Spleen (tissue), 11 donors: ENCODE results near the gene SARM1. TPM values are rescaled to one million over a fixed set of nuclear protein-coding genes. Genes with fewer than 3 reads are reported as not detected.

ENCODE experiments used
- DNase-seq: peaks from one replicate; pipeline ENCODE4 v3.0.0-alpha.2; 2020
- H3K27ac ChIP-seq, 8 donors: fragments of 200-600 bp; sonication (generic) in 7 of 8; 1 replicate in 4 of 8; 2 replicates in 4 of 8; pipeline versions ENCODE4 v1.5.0 to v1.8.0; 2016 to 2021; ENCODE audit warnings: inconsistent platforms in 4 of 8, mild to moderate bottlenecking in 4 of 8, moderate library complexity in 1 of 8
- H3K27me3 ChIP-seq, 7 donors: fragments of 200-600 bp; sonication (generic) in 6 of 7; replicated peaks in 1 of 7; 1 replicate in 4 of 7; 2 replicates in 3 of 7; pipeline versions ENCODE4 v1.5.0 to v1.8.0; 2016 to 2021; ENCODE audit warnings: inconsistent platforms in 3 of 7, mild to moderate bottlenecking in 1 of 7
- H3K36me3 ChIP-seq, 6 donors: fragments of 200-600 bp; sonication (generic) in 5 of 6; 1 replicate in 4 of 6; 2 replicates in 2 of 6; pipeline versions ENCODE4 v1.5.0 to v1.8.0; 2016 to 2021; ENCODE audit warnings: inconsistent platforms in 2 of 6
- H3K4me1 ChIP-seq, 6 donors: fragments of 200-600 bp; sonication (generic) in 5 of 6; 1 replicate in 3 of 6; 2 replicates in 3 of 6; pipeline versions ENCODE4 v1.5.0 to v1.8.0; 2016 to 2021; ENCODE audit warnings: inconsistent platforms in 3 of 6
- H3K4me3 ChIP-seq, 8 donors: fragments of 200-600 bp; sonication (generic) in 7 of 8; 1 replicate in 4 of 8; 2 replicates in 4 of 8; pipeline versions ENCODE4 v1.5.0 to v1.8.0; 2016 to 2021; ENCODE audit warnings: inconsistent platforms in 4 of 8, mild to moderate bottlenecking in 4 of 8, moderate library complexity in 2 of 8
- H3K9me3 ChIP-seq, 8 donors: fragments of 200-600 bp; sonication (generic) in 7 of 8; 1 replicate in 4 of 8; 2 replicates in 4 of 8; pipeline versions ENCODE4 v1.5.0 to v1.8.0; 2016 to 2021; ENCODE audit warnings: inconsistent platforms in 4 of 8
- POLR2A ChIP-seq, 3 donors: fragments of 450-650 bp; IDR thresholded peaks; one replicate each; pipeline ENCODE4 v1.5.1; 2017; ENCODE audit warnings: antibody characterized with exemption in 3 of 3, mild to moderate bottlenecking in 1 of 3
- POLR2AphosphoS5 ChIP-seq, 3 donors: sonication (generic); formaldehyde crosslinking; IDR thresholded peaks; one replicate each; pipeline ENCODE4 v1.5.1; 2017; ENCODE audit warnings: antibody characterized with exemption in 3 of 3
- WGBS, 5 donors: extraction: QIAGEN DNeasy Blood & Tissue Kit in 3 of 5; methylation state at CpG; one replicate each; pipeline versions ENCODE4 v1.1.5 to v1.1.7; 2013 to 2018; 5-methylcytosine and 5-hydroxymethylcytosine counted together
- intact Hi-C: fragments of 100-400 bp; cut with DNase I; formaldehyde crosslinking; loops from one replicate; pipeline ENCODE4 v1.15.0; 2023; ENCODE audit warnings: low total_unique reads
- polyA plus RNA-seq, 3 donors: library from polyadenylated mRNA; stranded (reverse); fragments of 200-250 nt; gene quantifications; one replicate each; pipeline ENCODE4 v1.2.1, GENCODE V29; 2013
- total RNA-seq, 7 donors: library from RNA; depleted of rRNA in 3 of 7; stranded (reverse); fragments of >200 nt in 3 of 7; fragmentation: NEBNext Ultra II Directional in 4 of 7; extraction: Animal tissue kit (Norgen Biotek cat#: 25700) in 4 of 7; gene quantifications; one replicate each; pipeline versions ENCODE4 v1.1.0 to v1.2.1, GENCODE V29; 2016 to 2021
- TF ChIP-seq, protein P1 (sequence below), 11 experiments: fragments of 200-600 bp in 7 of 11; fragments of 450-650 bp in 4 of 11; sonication (generic) in 4 of 11; IDR thresholded peaks in 8 of 11; conservative IDR thresholded peaks in 3 of 11; 1 replicate in 7 of 11; 2 replicates in 4 of 11; pipeline versions ENCODE4 v1.4.0 to v1.8.0; 2016 to 2021; ENCODE audit warnings: antibody characterized with exemption in 11 of 11, inconsistent platforms in 4 of 11, mild to moderate bottlenecking in 1 of 11
- donor health status: healthy with polysubstance abuse.
- donor health status: DM: no; HTN: no; CAD: no; lungs with moderate emphysema.
- donor health status: DM: no; HTN: no; CAD: no.
- donor health status: Bipolar disorder and iron deficiency.
- donor health status: healthy.
- donor health status: DM: no; HTN: no; CAD: no.
- donor health status: DM: yes; HTN: yes; CAD: no.

The SARM1 gene
- total and polyA plus RNA-seq, 10 donors: 4.7 to 48.7 (median 35.4) TPM

DNA sequence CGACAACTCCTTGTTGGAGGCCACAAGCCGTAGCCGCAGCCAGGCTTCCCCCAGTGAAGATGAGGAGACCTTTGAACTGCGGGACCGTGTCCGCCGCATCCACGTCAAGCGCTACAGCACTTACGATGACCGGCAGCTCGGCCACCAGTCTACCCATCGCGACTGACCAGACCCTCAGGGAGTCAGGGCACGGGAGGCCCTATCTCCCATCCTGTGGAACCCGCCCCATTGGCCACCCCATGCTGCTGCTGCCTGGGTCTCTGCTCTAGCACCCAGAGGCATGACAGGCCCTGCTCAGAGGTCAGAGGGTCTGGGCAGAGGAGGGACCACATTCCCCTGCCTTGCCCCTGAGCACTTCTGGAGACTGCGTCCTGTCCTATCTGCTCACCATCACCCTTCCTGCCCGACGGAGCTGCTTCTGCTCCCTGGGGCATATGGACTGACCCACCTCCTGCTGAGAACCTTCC, 27.0 kb upstream of the SARM1 start:
- WGBS, 5 donors: 86 to 91% (median 89%) methylated on average over 19 of the region's 19 CpGs
- Histone ChIP-seq H3K27me3 (no peaks in the 10 kb centered on the region), H3K4me3 (no peak overlapping the region), H3K4me1 (peaks cover 0 to 95% (median 53%) of the 10 kb centered on the region in 6 donors), H3K36me3 (peaks cover 11 to 100% (median 93%) of the 10 kb centered on the region in 6 donors), H3K9me3 (no peaks in the 10 kb centered on the region), H3K27ac (peak overlapping the region in 7 of 8 donors; percentile 32 to 98 (median 84))
- DNase-seq: no peak
- intact Hi-C loops: no loop called here
- TF ChIP-seq, protein P1, sequence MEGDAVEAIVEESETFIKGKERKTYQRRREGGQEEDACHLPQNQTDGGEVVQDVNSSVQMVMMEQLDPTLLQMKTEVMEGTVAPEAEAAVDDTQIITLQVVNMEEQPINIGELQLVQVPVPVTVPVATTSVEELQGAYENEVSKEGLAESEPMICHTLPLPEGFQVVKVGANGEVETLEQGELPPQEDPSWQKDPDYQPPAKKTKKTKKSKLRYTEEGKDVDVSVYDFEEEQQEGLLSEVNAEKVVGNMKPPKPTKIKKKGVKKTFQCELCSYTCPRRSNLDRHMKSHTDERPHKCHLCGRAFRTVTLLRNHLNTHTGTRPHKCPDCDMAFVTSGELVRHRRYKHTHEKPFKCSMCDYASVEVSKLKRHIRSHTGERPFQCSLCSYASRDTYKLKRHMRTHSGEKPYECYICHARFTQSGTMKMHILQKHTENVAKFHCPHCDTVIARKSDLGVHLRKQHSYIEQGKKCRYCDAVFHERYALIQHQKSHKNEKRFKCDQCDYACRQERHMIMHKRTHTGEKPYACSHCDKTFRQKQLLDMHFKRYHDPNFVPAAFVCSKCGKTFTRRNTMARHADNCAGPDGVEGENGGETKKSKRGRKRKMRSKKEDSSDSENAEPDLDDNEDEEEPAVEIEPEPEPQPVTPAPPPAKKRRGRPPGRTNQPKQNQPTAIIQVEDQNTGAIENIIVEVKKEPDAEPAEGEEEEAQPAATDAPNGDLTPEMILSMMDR (IDR thresholded peaks at IDR 0.05 in 8 of 11, conservative IDR thresholded peaks at IDR 0.05 in 3 of 11): no peak
- TF ChIP-seq POLR2AphosphoS5 (IDR thresholded peaks at IDR 0.05): peak in 2 of 3 donors; percentile 60 to 79

DNA sequence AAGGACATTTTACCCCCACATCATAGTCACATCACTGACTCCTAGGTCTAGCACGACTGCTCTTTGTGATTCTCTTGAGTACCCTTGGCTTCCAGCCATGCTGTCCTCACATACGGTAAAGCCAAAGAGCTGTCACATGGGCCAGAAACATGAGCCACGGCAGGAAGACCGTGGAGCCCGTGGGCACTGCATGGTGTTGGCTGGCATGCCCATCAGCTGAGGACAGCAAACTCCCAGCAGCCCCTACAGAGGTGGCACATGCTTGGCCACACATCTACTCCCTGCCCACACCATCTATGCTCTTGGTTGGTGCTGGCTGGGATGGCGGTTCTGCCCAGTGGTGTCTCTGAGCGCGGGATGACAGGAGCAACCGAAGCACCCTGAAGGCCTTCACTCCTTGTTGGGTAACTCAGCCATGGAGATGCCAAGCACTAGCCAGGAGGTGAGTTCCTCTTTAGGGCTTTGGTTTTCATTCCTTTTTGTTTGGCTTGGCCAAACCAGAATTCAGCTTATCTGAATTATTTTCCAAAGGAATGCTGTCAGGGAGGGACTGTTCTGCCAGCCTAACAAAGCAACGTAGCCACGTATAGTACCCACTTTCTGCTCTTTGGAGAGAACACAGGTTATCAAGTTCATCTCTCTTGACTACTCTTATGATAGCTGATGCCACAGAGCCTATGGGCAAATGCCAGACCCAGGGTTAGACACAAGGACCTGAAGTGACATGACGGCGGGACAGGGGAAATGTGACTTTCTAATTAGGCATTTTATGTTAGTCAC, 25.9 kb upstream of the SARM1 start:
- DNase-seq: no peak
- peak overlapping the region in 7 of 8 donors; percentile 66 to 98 (median 84) for H3K27ac ChIP-seq

GRCh38 chr17:28346199-28346580, 25.3 kb upstream of the SARM1 start:
- Histone ChIP-seq H3K27ac (peak overlapping the region in 7 of 8 donors; percentile 66 to 98 (median 84)), H3K9me3 (no peaks in the 10 kb centered on the region), H3K27me3 (no peaks in the 10 kb centered on the region), H3K4me3 (no peak overlapping the region), H3K4me1 (peaks cover 0 to 80% (median 45%) of the 10 kb centered on the region in 6 donors), H3K36me3 (peaks cover 10 to 100% (median 95%) of the 10 kb centered on the region in 6 donors)
- intact Hi-C loops: no loop called here
- TF ChIP-seq POLR2AphosphoS5 (IDR thresholded peaks at IDR 0.05) (no peak), POLR2A (IDR thresholded peaks at IDR 0.05) (no peak)
- TF ChIP-seq, protein P1 (IDR thresholded peaks at IDR 0.05 in 8 of 11, conservative IDR thresholded peaks at IDR 0.05 in 3 of 11): no peak
- WGBS, 5 donors: 74 to 88% (median 82%) methylated on average over 2 of the region's 2 CpGs
- no peak for DNase-seq

More for the DNA sequence above, 25.9 kb upstream of the SARM1 start:
- Histone ChIP-seq H3K4me1 (peaks cover 0 to 86% (median 48%) of the 10 kb centered on the region in 6 donors), H3K4me3 (no peak overlapping the region), H3K9me3 (no peaks in the 10 kb centered on the region), H3K36me3 (peaks cover 11 to 100% (median 95%) of the 10 kb centered on the region in 6 donors), H3K27me3 (no peaks in the 10 kb centered on the region)
- intact Hi-C loops: no loop called here
- WGBS, 5 donors: 73 to 85% (median 77%) methylated on average over 9 to 13 of the region's 13 CpGs
- TF ChIP-seq POLR2AphosphoS5 (IDR thresholded peaks at IDR 0.05) (peak; percentile 60 to 78 (median 69)), POLR2A (IDR thresholded peaks at IDR 0.05) (no peak)
- TF ChIP-seq, protein P1 (IDR thresholded peaks at IDR 0.05 in 8 of 11, conservative IDR thresholded peaks at IDR 0.05 in 3 of 11): no peak

DNA sequence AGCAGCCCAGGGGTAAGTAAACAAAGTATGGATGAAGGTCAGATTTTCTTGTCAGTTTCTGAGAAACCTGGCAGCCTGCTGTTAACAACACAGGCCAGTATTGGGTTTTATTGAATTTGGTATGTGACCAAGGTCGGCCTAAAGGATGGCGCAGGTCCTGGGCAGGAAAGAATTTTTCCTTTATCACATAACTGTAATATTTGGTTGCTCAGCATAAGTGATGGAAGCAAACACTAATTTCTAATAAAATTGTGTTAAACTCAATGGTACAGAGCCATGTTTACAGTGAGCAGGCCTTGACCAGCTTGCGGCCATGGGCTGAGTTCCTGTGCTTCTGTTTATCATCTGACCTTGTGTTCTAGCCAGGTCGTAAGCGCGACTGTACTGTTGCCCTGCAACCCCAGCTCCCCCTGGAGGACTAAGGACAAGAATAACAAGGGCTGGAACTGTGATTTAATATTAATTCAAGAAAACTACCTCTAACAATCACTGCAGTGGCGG, 24.7 kb upstream of the SARM1 start:
- peak in 1 of 3 donors; percentile 64 for TF ChIP-seq POLR2AphosphoS5 (IDR thresholded peaks at IDR 0.05)
- TF ChIP-seq POLR2A (IDR thresholded peaks at IDR 0.05): no peak
- TF ChIP-seq, protein P1 (IDR thresholded peaks at IDR 0.05 in 8 of 11, conservative IDR thresholded peaks at IDR 0.05 in 3 of 11): peak in 7 of 11 experiments; percentile 12 to 60 (median 37)
- peaks cover 0 to 74% (median 42%) of the 10 kb centered on the region in 6 donors for H3K4me1 ChIP-seq
- H3K27me3 ChIP-seq: no peaks in the 10 kb centered on the region
- H3K36me3 ChIP-seq: peaks cover 4 to 100% (median 95%) of the 10 kb centered on the region in 6 donors
- intact Hi-C loops: no loop called here
- H3K9me3 ChIP-seq: no peaks in the 10 kb centered on the region
- no peak for DNase-seq
- no peak overlapping the region for H3K4me3 ChIP-seq
- WGBS, 5 donors: 64 to 75% (median 72%) methylated on average over 7 of the region's 7 CpGs
- H3K27ac ChIP-seq: peak overlapping the region in 7 of 8 donors; percentile 66 to 98 (median 84)
